KG1 (cell line): ENCODE results near the gene SH3BGRL3.
"Not testable (repeated sequence)": the region's sequence is repeated elsewhere in the genome, so short reads cannot be mapped to it uniquely, and the experiment has no call there.

Source experiments
- DNase-seq: peaks from one replicate; lab custom pipeline; 2025; lab: John Stamatoyannopoulos, UW

SH3BGRL3 gene

GRCh38 chr1:26317146-26317545, 37.3 kb downstream of the SH3BGRL3 start:
- no peak for DNase-seq

- DNase-seq = peak; percentile 45
These were observed 37.9 kb downstream of the SH3BGRL3 start, which contains the start of gene CD52 for GRCh38 chr1:26317612-26318337. CD52 (plus strand) TSS chr1:26317958; CDS start chr1:26318018, 60 bp downstream.

- no peak for DNase-seq
These were observed 38.6 kb downstream of the SH3BGRL3 start for GRCh38 chr1:26318338-26319064.

GRCh38 chr1:26320896-26321295, 41.0 kb downstream of the SH3BGRL3 start:
- DNase-seq = no peak

GRCh38 chr1:26321315-26322041, 41.6 kb downstream of the SH3BGRL3 start:
- DNase-seq = peak; percentile 79

GRCh38 chr1:26322042-26322331, 42.1 kb downstream of the SH3BGRL3 start:
- no peak for DNase-seq

- DNase-seq = no peak
These were observed 43.5 kb downstream of the SH3BGRL3 start for GRCh38 chr1:26323382-26323781.

- no peak for DNase-seq
These were observed 44.7 kb downstream of the SH3BGRL3 start for GRCh38 chr1:26324550-26324949.

- DNase-seq = no peak
These were observed 48.1 kb downstream of the SH3BGRL3 start for GRCh38 chr1:26327956-26328362.

- DNase-seq = no peak
These were observed 48.7 kb downstream of the SH3BGRL3 start for GRCh38 chr1:26328597-26328996.

- not testable (repeated sequence) for DNase-seq
These were observed 49.5 kb downstream of the SH3BGRL3 start for GRCh38 chr1:26329380-26329779.

GRCh38 chr1:26330276-26330675, 50.4 kb downstream of the SH3BGRL3 start:
- no peak for DNase-seq
